ENCODE results near the gene PRR15L. TPM values are rescaled to one million over a fixed set of nuclear protein-coding genes. Genes with fewer than 3 reads are reported as not detected.
"Not testable (repeated sequence)": the region's sequence is repeated elsewhere in the genome, so short reads cannot be mapped to it uniquely, and the experiment has no call there.

PRR15L gene
- total RNA-seq, 3 donors from 2014 or later, result 0.14 to 0.29 TPM; not detected in 1

DNA sequence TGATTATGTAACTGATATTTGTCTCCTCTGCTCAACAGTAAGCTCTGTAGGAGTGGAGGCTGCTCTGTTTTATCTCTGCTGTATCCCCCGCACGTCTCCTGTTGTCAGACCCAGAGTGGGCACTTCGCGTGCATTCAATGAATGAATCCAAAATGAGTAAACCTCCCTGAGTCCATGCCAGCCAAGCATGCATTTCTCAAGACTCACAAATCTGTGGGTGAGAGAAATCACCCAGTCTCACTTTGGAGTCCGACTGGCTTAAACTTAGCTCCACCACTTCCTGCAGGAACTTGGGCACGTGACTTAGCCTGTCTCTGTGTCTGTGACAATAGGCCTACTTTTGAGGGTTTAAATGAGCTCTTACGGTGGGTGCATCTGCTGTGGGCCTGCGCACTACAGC lies 12.6 kb downstream of the PRR15L start:
- peaks cover 5% of the 10 kb centered on the region for H3K9me3 Mint-ChIP-seq
- H3K4me1 Mint-ChIP-seq (ENCODE audit: low read depth), result peaks cover 54% of the 10 kb centered on the region
- DNase-seq (no peak), ATAC-seq (no peak)
- H3K36me3 Mint-ChIP-seq (ENCODE audit: insufficient read depth), result peaks cover 16% of the 10 kb centered on the region
- no peaks in the 10 kb centered on the region for H3K27me3 Mint-ChIP-seq (ENCODE audit: low read depth)
- no peak overlapping the region for H3K4me3 Mint-ChIP-seq

DNA sequence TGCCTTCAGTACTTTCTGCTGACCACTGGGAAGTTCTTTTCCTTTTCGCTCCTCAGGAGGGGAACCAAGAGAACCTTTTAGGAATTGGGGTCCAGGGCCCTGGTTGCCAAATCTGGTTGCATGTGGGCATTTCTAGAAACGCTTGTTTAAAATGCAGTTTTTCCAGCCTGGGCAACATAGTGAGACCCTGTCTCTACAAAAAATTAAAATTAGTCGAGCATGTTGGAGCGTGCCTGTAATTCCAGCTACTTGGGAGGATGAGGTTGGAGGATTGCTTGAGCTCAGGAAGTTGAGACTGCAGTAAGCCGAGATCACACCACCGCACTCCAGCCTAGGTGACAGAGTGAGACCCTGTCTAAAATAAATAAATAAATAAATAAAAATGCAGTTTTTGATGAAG lies 15.1 kb downstream of the PRR15L start:
- Mint-ChIP-seq H3K36me3 (ENCODE audit: insufficient read depth) (peaks cover 9% of the 10 kb centered on the region), H3K9me3 (peaks cover 5% of the 10 kb centered on the region), H3K27me3 (ENCODE audit: low read depth) (no peaks in the 10 kb centered on the region), H3K4me1 (ENCODE audit: low read depth) (peaks cover 41% of the 10 kb centered on the region), H3K4me3 (peak overlapping the region; percentile 91)
- ATAC-seq, result no peak
- no peak for DNase-seq

DNA sequence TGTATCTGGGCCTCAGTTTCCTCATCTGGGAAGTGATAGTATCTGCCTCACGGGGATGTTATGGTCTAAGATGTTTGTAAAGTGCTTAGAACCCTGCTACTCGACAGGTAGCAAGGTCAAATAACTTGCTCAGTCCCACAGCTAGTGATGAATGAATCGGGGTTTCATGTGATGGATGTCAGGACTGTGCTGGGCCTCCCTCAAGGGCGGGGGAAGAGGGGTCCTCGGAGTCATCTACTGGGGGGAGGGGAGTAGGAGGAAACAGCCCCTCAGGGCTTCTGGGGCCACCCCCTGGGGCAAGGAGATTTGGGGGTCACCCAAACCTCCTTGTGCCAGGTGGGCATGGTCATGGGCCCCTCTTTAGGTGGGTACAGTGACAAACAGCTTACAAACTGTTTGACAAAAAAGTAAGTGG lies 15.6 kb downstream of the PRR15L start:
- Mint-ChIP-seq H3K9me3 (peaks cover 5% of the 10 kb centered on the region), H3K36me3 (ENCODE audit: insufficient read depth) (peaks cover 9% of the 10 kb centered on the region), H3K27me3 (ENCODE audit: low read depth) (no peaks in the 10 kb centered on the region), H3K4me3 (peak overlapping the region; percentile 91), H3K4me1 (ENCODE audit: low read depth) (peaks cover 39% of the 10 kb centered on the region)
- DNase-seq (no peak), ATAC-seq (peak in 1 of 2 donors; percentile 9)

DNA sequence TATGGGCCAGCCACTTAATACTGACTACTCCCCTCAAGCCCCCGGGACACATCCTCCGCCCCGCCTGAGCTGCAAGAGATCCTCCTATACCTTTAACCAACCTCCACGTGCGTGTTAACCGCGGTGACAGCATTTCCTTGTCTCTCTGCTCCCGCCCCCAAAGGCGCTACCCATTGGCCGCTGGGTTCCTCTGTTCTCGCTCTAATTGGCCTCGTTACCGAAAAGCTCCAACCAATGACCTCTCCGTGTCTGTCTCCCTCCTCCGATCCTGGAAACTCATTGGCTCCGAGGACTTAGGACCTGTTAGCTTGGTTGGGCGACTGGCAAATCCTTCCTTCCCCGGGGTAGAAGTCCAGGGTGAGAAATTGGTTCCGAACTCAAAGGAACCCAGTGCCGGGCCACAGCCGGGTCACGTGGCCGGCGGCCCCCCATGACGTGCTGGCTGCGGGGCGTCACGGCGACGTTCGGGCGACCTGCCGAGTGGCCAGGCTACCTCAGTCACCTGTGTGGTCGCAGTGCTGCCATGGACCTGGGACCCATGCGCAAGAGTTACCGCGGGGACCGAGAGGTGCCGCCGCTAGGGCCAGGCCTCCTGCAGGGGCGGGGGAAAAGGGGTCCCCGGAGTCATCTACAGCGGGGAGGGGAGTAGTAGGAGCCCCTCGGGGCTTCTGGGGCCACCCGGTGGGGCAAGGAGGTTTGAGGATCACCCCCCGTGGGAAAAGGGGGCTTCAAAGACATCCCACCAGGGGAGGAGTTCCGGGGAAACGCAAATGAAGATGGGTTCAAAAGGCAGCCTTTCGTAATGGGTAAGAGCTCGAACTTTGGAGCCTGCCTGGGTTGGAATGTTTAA lies 16.2 kb downstream of the PRR15L start, which contains the start of gene PNPO:
Gene PNPO, plus strand, starts transcription at position 326 of the 850 bp plus-strand sequence. Its CDS starts 105 bp downstream, at position 431.
- Mint-ChIP-seq H3K4me3 (peak within 1 kb of the TSS; percentile 91), H3K4me1 (ENCODE audit: low read depth) (peaks cover 36% of the 10 kb centered on the region)

DNA sequence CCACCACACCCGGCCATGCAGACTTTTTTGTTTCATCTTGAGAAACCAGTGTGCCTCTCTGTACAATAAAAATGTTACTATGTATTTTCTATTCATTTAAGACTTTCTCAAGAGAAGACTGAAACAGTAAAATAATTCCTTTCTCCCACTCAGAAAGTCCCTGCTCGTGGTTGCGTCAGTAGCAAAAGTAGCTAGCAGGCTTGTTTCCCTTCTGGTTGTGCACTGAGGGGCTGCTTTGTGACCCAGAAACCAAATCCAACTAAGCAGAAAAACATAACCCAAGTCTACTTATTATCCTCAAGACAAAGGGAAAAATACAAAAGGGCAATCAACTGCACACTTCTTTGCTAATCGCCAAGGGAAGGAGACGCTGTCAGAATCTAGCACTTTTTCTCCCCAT lies 19.7 kb downstream of the PRR15L start:
- Mint-ChIP-seq H3K4me1 (ENCODE audit: low read depth) (peaks cover 18% of the 10 kb centered on the region), H3K27me3 (ENCODE audit: low read depth) (no peaks in the 10 kb centered on the region), H3K36me3 (ENCODE audit: insufficient read depth) (peaks cover 1% of the 10 kb centered on the region), H3K9me3 (peaks cover 5% of the 10 kb centered on the region), H3K4me3 (no peak overlapping the region)
- DNase-seq (no peak), ATAC-seq (no peak)

More for the DNA sequence above, 16.2 kb downstream of the PRR15L start, which contains the start of gene PNPO:
- Mint-ChIP-seq H3K27me3 (ENCODE audit: low read depth) (no peaks in the 10 kb centered on the region), H3K9me3 (peaks cover 5% of the 10 kb centered on the region), H3K36me3 (ENCODE audit: insufficient read depth) (peaks cover 9% of the 10 kb centered on the region)
- DNase-seq (peak; percentile 89), ATAC-seq (peak; percentile 98 to 99)

DNA sequence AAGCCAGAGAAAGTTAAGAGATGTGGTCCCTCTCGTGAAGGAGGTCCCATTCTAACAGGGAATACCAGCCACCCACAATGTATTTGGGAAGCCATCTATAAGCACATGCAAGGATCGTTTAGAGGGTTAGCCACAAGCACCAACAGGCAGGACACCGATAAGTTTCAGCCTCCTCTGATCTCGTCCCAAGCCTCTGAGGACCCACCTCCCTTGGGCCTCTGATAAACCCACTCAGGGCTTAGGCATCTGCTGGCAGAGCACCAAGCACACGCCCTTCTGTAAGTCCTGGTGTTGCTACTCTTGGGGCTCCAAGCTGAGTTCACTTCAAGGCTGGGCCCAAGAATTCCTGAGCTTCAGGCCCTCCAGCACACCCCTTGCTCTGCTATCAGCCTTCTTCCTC lies 21.7 kb downstream of the PRR15L start:
- no peaks in the 10 kb centered on the region for H3K27me3 Mint-ChIP-seq (ENCODE audit: low read depth)
- H3K4me3 Mint-ChIP-seq, result no peak overlapping the region
- H3K4me1 Mint-ChIP-seq (ENCODE audit: low read depth), result peaks cover 3% of the 10 kb centered on the region
- no peak for ATAC-seq
- no peak for DNase-seq
- H3K9me3 Mint-ChIP-seq, result peaks cover 2% of the 10 kb centered on the region
- peaks cover 2% of the 10 kb centered on the region for H3K36me3 Mint-ChIP-seq (ENCODE audit: insufficient read depth)

DNA sequence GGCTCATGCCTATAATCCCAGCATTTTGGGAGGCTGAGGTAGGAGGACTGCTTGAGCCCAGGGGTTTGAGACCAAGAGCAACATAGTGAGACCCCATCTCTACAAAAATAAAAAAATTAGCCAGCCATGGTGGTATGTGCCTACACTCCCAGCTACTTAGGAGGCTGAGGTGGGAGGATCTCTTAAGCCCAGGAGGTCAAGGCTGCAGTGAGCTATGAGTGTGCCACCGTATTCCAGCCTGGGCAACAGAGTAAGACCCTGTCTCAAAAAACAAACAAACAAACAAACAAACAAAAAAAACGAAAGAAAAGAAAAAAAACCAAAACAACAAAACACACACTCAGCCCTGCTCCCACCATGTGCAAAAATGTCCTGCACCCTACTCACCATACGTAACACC lies 22.2 kb downstream of the PRR15L start:
- H3K9me3 Mint-ChIP-seq; H3K4me1 Mint-ChIP-seq (ENCODE audit: low read depth); ATAC-seq; H3K27me3 Mint-ChIP-seq (ENCODE audit: low read depth); DNase-seq; H3K36me3 Mint-ChIP-seq (ENCODE audit: insufficient read depth); H3K4me3 Mint-ChIP-seq: not testable (repeated sequence)

DNA sequence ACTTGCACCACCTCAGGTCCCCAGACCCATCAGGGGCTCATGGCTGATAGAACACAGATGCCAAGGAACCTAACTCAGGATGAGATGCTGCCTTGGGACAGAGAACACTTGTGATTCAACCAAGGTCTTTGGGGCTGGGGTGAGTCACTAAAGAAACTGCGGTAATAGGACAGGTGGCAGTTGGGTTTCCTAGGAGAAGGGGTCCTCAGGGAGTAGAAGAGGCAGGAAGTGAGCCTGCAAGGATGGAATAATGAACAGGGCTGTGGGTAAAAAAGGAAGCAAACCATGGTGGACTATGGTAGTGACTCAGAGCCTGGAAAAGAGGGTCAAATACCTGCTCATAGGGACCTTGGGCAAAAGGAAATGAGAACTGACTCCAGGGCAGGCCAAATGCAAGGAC lies 22.8 kb downstream of the PRR15L start:
- Mint-ChIP-seq H3K4me3 (no peak overlapping the region), H3K27me3 (ENCODE audit: low read depth) (no peaks in the 10 kb centered on the region)
- ATAC-seq, result no peak

DNA sequence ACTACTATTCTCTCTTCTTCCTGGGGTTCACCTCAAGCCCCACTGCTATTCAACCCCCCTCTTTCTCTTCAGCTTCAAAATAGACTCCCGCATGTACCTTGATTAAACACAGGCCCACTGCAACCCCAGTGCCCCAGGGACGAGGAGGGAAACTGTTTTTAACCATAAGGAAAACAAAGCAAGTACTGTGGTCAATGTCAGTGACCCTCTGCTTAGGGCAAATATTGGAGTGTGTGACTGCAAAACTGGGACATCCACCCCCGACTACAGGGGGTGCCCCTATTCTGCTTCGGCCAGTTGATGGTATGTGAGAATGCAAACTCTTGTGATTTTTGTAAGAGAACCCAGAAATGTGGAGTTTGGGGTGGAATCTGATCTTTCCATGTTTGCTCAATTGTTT lies 25.8 kb downstream of the PRR15L start:
- DNase-seq, result no peak
- H3K4me3 Mint-ChIP-seq, result no peak overlapping the region

More for the DNA sequence above, 22.8 kb downstream of the PRR15L start:
- no peaks in the 10 kb centered on the region for H3K9me3 Mint-ChIP-seq
- no peak for DNase-seq
- peaks cover 7% of the 10 kb centered on the region for H3K36me3 Mint-ChIP-seq (ENCODE audit: insufficient read depth)
- no peaks in the 10 kb centered on the region for H3K4me1 Mint-ChIP-seq (ENCODE audit: low read depth)

DNA sequence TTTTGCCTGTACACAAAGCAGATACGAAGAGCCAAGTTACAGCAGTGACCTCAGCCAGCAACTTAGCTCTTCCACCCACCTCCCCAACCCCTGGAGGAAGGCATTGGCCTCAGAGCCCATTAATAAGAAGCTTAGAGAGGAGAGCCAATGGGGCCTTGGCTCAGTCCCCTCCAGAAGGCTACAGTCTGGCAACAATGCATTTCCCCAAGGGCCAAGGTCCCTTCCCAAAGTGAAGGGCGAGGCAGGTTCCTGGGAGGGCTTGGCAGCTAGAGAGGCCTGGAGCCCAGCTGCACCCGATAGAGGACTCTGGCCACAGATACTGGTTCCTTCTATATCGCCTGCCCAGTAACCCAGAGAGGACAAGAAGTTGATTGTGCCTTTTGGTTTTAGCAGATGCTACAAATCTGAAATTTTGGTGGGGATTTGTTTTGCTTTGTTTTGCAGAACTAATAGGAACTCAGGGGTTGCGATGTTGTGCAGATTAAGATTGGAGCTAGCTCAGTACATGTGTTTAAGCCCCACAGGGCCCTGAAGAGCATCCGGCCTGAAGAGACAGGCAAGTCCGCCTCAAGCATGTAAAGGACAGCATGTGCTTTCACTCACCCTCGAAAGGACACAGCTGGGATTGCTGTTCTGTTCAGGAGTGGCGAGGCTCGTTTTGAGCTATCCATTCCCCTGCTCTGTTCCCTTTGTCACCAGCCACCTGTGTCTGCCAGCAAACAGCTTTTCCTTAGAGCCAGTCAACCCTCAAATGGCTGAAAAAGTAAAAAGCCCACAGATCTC lies 28.3 kb downstream of the PRR15L start:
- H3K27me3 Mint-ChIP-seq (ENCODE audit: low read depth), result no peaks in the 10 kb centered on the region
- H3K4me1 Mint-ChIP-seq (ENCODE audit: low read depth), result no peaks in the 10 kb centered on the region
- H3K36me3 Mint-ChIP-seq (ENCODE audit: insufficient read depth), result peaks cover 34% of the 10 kb centered on the region
- no peak overlapping the region for H3K4me3 Mint-ChIP-seq
- no peak for DNase-seq
- H3K9me3 Mint-ChIP-seq, result no peaks in the 10 kb centered on the region
- no peak for ATAC-seq

More for the DNA sequence above, 25.8 kb downstream of the PRR15L start:
- peaks cover 25% of the 10 kb centered on the region for H3K36me3 Mint-ChIP-seq (ENCODE audit: insufficient read depth)
- H3K27me3 Mint-ChIP-seq (ENCODE audit: low read depth), result no peaks in the 10 kb centered on the region
- H3K9me3 Mint-ChIP-seq, result no peaks in the 10 kb centered on the region
- no peaks in the 10 kb centered on the region for H3K4me1 Mint-ChIP-seq (ENCODE audit: low read depth)
- ATAC-seq, result no peak

DNA sequence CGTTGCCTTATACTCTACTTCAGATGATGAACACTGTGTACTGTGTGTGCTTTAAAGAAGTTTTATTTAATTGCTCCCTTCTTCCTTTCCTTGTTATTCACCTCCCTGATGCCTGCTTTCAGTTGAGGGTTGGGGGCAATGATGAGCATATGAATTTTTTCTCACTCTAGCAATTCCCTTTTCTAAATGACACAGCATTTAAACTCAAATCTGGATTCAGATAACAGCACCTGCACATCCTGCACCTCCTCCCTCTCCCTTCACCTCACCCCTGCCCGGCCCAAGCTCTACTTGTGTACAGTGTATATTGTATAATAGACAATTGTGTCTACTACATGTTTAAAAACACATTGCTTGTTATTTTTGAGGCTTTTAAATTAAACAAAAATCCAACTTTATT lies 29.3 kb downstream of the PRR15L start:
- Mint-ChIP-seq H3K4me1 (ENCODE audit: low read depth) (no peaks in the 10 kb centered on the region), H3K9me3 (no peaks in the 10 kb centered on the region), H3K27me3 (ENCODE audit: low read depth) (no peaks in the 10 kb centered on the region), H3K36me3 (ENCODE audit: insufficient read depth) (peaks cover 43% of the 10 kb centered on the region), H3K4me3 (no peak overlapping the region)
- DNase-seq (no peak), ATAC-seq (no peak)

DNA sequence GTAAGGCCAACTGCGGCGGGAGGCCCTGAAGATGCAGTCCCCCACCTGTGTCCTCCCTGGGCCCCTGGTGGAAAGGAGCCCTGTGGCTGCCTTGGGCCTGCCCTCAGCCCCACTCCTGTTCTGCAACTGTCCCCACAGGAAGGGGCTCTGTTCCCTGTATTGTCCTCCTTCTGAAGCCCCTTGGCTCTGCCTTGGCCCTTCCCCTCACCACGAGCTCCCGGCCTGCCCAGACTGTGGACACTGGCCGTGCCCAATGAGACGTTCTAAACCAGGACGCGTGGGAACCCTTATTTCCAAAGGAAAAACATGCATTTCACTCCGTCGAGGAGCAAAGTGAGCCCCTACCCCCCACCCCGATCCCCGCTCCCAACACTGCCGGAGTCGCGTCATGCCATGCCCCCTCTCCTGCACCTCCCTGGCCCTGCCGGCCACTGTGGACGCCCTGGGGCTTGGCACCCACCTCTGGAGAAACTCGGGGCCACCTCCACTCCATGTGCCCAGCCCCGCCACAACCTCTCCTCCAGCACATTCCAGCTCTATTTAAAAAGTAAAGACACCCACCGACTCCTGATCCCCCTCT lies 29.8 kb downstream of the PRR15L start:
- Mint-ChIP-seq H3K4me3 (no peak overlapping the region), H3K36me3 (ENCODE audit: insufficient read depth) (peaks cover 47% of the 10 kb centered on the region), H3K4me1 (ENCODE audit: low read depth) (no peaks in the 10 kb centered on the region), H3K9me3 (no peaks in the 10 kb centered on the region), H3K27me3 (ENCODE audit: low read depth) (no peaks in the 10 kb centered on the region)
- ATAC-seq (no peak), DNase-seq (no peak)

DNA sequence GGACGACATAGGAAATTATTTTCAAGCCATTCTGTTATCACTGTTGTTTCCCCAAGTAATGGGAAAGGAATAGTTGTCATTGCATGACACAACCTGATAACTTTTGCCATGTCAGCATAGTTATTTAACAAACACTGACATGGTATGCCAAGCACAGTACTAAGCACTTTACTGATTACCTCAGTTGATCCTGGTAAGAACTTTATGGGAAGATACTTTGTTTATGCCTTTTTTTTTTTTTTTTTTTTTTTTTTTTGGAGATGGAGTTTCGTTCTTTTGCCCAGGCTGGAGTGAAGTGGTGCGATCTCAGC lies 32.0 kb downstream of the PRR15L start:
- peaks cover 2% of the 10 kb centered on the region for H3K4me1 Mint-ChIP-seq (ENCODE audit: low read depth)
- H3K36me3 Mint-ChIP-seq (ENCODE audit: insufficient read depth), result peaks cover 55% of the 10 kb centered on the region
- no peaks in the 10 kb centered on the region for H3K27me3 Mint-ChIP-seq (ENCODE audit: low read depth)
- no peak for DNase-seq
- no peak overlapping the region for H3K4me3 Mint-ChIP-seq
- no peak for ATAC-seq
- H3K9me3 Mint-ChIP-seq, result no peaks in the 10 kb centered on the region

DNA sequence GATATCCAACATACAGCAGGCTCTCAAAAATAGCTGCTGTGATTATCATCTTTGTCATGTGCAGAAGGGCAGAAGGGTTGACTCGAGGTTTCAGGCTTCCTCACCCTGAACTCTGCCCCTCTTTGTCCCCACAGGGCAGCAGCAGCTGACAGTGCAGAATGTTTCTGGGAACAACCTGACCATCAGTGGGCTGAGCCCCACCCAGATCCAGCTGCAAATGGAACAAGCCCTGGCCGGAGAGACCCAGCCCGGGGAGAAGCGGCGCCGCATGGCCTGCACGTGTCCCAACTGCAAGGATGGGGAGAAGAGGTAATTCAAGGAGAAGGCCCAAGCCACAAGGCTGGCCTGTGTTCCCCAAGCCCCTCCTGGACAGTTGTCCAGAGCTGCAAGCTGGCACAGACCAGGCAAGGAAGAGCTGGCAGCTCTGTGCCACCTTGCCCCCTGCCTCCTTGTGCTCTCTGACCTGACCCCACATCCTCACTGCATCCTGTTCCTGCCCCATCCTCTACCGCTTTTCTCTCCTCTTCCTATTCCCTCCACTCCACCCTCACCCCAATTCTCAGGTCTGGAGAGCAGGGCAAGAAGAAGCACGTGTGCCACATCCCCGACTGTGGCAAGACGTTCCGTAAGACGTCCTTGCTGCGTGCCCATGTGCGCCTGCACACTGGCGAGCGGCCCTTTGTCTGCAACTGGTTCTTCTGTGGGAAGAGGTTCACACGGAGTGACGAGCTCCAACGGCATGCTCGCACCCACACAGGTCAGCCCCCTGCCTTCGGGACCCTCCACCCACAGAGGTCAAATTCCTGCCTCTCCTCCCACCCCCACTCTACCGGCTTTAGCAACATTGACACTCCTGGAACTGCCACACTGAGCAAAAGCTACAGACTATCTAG lies 32.7 kb downstream of the PRR15L start:
- ATAC-seq, result no peak
- Mint-ChIP-seq H3K9me3 (no peaks in the 10 kb centered on the region), H3K27me3 (ENCODE audit: low read depth) (no peaks in the 10 kb centered on the region), H3K4me1 (ENCODE audit: low read depth) (peaks cover 2% of the 10 kb centered on the region), H3K4me3 (no peak overlapping the region), H3K36me3 (ENCODE audit: insufficient read depth) (peaks cover 53% of the 10 kb centered on the region)
- no peak for DNase-seq
